CD4-positive, alpha-beta T cell treated with Interleukin-17A for 4 hours (primary cell): ENCODE results near the gene MAPKAPK2.
A peak's percentile ranks its signal among the peaks of the same experiment; 100 is the strongest.

ENCODE experiments used
- DNase-seq: peaks from one replicate; pipeline ENCODE4 v3.0.0-alpha.2; 2020; ENCODE audit warnings: mixed read lengths

MAPKAPK2 gene

DNA sequence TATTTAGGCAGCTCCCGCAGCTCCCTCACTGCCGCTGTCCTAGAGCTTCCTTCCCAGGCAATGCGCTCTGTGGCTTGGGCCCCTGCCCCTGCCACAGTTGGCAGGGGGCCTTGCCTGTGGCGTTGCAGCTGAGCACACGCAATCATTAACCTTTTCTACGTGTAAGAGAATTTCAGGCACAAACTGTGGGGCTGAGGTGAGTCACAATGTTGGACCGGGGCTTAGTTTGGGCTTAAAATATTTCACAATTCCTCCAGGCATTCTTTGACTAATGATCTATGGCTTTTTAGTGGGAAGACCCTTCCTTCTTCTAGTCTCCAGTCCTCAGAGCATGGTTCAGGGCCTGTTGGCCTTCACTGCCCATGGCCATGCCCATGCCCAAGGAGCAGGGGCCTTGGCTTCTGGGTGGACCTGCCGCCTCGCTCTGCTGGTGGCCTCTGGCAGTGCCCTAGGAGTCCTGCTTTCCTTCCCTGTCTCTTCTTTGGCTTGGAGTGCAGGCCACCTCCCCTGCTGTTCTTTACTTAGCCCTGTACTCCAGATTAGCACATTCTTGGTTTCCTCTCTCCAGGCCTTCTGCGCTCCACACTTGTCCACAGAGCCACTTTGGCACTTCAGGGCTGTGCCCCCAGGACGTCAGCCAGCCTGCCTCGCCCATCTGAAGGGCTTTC, 39.2 kb downstream of the MAPKAPK2 start:
- no peak for DNase-seq

DNA sequence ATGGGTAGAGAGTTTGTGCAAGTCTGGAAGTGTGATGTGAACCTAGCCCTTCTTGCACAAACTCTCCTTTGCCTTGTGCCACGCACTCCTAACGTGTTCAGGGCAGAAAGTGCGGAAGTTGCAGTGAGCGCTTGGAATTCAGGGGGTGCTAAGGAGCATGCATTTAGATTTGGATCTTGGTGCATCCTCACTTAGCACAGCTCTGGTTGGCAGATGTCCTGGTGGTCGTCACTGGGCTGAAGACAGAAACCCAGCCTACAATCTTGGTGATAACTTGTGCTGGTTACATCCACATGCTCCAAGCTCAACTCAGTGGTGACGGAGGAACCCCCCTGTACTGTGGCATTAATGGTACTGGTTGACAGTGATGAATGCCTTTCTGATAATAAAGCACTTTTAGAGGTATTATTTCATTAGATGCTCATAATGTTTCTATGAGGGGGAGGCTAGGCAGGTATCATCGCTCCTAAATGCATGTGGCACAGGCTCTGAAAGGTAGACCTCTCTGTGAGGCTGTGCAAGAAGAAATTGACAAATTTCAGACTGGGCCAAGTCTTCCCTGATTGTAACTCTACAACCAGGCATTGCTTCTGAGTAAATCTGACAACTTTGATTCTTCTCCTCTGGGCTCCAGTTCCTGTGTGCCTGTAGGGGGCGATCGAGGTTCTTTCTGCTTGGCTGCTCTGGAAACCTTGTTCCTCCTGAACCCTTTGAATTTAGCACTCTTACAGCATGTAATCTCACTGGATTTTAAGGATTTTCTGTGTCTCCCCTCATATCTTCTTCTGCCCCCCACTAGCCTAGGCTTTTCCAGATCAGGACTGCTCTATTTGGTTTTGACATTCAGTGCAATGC, 40.6 kb downstream of the MAPKAPK2 start:
- DNase-seq = peak; percentile 81

DNA sequence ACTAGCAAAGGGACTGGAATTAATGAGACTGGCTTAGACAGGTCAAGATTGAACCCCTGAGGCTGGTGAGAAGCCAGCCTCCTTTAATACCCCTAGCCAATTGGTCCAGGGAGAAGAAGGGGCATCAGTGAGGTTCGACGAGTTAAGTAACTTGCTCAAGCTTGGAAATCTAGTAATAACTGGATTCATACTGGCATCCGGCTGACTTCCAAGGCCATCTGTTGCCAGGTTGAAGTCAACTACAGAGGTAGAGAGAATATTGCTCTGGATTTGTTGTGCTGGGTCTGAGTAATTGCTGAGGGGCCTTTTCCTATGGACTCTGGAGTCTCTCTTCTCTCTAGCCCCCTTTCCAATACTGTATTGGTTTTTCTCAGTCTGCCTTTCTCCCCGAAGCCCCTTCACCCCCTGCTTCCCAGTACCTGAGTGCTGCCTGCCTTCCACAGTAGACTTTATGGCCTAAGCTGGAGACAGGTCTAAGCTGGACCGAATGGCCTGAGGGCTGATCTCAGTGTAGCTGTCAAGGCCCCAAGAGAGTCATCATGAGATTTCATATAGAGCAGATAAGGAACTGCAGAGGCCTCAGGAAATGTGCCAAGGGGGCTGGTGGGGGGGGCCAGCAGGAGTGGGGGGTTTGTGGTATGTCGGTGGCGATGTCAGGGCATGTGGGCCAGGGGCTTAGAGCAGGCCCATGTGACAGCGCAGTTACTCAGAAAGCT, 43.4 kb downstream of the MAPKAPK2 start:
- DNase-seq = no peak

DNA sequence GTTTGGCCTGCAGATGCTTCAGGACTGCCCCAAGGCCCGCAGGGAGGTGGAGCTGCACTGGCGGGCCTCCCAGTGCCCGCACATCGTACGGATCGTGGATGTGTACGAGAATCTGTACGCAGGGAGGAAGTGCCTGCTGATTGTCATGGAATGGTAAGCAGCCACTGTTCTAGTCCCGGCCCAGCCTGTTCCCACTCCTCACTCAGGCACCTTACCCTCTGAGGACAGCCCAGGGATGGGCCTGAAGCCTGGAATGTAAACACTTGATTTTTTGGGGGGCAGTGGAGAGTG, 43.9 kb downstream of the MAPKAPK2 start:
- no peak for DNase-seq

DNA sequence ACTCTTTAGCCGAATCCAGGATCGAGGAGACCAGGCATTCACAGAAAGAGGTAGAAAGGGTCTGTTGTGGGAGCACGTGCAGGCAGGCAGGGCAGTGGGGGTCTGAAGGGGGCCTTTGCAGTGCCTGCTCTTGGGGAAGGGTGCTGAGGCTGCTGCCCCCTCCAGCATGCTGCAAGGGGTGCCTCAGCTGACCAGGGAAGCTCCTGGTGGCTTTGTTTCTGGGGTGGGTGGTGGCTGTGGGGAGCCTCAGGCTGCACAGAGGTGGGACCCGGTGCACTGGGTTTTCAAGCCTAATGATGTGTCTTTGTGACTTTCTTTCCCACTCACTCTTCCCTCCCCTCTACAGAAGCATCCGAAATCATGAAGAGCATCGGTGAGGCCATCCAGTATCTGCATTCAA, 44.3 kb downstream of the MAPKAPK2 start:
- DNase-seq = no peak

DNA sequence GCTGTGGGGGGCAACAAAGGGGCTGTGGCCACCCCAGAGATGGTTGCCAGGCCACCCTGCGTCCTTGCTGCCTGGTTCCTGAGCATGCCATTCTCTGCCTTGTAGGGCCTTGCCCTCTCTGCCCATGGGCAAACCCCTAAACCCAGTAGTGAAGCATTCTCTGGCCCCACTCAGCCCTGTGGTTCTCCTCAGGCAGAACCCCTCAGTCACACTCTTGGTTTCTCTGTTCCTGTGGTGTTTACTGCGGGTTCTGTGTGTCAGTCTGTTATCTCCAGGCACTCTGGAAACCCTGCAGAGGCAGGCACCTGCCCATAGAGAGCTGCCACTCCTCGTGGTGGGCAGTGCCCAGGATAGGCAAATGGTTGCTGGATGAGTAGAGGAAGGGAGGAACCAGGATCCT, 44.8 kb downstream of the MAPKAPK2 start:
- DNase-seq = no peak

DNA sequence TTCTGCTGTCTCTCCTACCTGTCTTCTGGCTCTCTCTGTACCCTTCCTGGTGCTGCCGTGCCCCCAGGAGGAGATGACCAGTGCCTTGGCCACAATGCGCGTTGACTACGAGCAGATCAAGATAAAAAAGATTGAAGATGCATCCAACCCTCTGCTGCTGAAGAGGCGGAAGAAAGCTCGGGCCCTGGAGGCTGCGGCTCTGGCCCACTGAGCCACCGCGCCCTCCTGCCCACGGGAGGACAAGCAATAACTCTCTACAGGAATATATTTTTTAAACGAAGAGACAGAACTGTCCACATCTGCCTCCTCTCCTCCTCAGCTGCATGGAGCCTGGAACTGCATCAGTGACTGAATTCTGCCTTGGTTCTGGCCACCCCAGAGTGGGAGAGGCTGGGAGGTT, 47.8 kb downstream of the MAPKAPK2 start:
- DNase-seq = no peak

DNA sequence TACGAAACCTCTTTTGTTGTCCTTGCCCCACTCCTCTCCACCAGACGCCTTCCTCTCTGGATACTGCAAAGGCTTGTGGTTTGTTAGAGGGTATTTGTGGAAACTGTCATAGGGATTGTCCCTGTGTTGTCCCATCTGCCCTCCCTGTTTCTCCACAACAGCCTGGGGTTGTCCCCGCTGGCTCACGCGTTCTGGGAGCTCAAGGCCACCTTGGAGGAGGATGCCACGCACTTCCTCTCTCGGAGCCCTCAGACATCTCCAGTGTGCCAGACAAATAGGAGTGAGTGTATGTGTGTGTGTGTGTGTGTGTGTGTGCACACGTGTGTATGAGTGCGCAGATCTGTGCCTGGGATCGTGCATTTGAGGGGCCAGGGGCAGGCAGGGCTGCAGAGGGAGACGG, 48.3 kb downstream of the MAPKAPK2 start:
- no peak for DNase-seq

DNA sequence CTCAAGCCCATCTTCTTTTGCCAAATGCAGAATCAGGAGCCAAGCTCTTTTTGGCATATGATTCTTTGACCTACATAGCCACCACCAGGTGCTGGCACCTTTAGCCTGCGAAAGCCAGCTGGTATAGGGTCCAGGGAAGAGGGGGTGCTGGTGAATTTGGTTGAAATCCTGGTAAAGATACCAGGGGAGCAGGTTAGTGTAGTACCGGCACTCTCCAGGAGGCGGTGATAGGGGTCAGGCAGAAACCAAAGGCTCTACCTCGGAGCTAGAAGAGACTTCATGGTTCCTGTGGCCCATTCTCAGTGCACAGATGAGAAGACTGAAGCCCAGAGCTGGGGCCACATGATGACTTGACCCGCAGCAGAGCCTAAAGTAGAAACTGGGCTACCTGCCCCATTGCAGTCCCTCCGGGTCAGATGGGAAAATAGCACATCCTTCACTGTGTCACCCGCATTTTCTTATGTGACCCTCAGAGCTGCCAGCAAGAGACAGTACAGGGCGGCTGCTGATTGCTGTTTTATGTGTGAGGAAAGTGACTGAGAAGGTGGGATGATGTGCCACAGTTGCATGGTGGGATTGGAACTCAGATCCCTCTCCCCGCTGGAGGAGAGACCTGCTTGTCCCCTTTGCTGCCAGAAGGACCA, 49.9 kb downstream of the MAPKAPK2 start:
- DNase-seq = peak; percentile 83

DNA sequence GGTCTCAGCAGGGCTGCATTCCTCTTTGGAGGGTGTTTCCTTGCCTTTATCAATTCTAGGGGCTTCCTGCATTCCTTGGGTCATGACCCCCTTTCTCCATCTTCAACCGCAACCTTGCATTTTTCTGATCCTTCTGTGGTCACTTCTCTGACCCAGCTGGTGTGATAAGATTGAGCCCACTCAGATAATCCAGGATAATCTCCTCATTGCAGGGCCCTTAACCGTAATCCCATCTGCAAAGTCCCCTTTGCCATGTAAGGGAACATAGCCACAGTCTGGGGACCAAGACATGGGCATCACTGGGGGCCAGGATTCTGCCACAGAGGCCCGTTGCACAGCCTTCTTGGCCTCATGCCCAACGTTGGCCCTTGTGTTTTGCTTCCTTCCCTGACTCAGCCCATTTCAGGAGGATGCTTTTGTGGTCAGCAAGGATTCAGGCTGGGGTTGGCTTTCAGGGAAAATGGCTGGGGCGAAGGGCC, 50.9 kb downstream of the MAPKAPK2 start:
- DNase-seq = no peak

DNA sequence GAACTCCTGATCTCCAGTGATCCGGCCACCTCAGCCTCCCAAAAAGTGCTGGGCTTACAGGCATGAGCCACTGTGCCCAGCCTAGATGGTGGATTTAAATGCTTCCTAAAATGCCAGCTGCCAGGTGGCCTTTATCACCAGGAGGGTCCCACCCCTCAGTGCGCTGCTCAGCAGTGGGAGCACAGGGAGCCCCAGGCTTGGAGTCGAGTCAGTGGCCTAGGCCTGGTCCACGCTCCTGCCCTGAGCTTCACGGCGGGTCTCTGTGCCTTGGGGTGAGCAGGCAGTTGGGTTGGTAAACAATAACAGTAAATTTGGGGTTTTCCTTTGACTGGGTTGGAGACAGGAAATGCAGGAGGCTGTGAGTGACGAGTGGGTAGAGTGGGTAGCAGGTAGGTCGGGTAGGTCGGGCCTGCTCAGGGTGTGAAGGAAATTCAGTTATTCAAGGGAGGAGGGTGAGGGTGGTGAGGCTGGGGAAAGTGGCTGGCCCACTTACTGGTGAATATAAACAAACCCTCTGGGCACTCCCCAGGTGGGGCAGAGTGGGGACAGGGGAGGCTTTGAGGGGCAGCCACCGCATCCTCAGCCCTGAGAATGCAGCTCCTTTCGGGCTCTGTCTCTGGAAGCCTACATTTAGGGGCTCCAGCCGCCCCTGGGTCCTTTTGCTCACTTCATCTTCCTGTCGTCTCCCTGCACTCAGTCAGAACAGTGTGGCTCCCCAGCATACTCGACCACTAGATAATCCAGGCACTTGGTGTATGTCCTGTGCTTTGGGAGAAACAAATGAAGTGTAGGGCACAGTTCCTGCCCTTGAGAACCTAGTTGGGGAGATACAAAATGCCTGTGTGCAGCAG, 52.4 kb downstream of the MAPKAPK2 start:
- peak; percentile 67 for DNase-seq

DNA sequence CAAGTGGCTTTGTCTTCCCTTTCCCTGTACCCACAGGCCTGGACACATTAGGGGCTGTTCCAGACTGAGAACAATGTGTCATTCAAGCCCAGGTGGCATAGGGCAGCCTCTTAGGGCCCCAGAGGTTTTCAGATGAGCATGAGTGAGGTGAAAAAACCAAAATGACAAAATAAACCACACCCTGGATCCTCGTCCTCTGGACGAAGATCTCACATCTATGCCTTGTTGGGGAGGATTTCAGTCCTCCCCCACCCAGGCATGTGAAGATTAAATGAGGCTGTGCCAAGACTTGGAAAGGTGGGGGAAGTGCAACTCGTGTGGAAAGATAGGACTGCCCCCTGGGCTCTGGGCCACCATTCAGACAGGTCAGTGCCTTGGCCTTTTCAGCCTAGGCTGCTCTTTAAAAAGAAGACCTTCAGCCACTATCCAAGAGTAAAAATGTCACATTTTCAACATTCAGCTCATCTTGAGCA, 53.1 kb downstream of the MAPKAPK2 start:
- peak; percentile 42 for DNase-seq

DNA sequence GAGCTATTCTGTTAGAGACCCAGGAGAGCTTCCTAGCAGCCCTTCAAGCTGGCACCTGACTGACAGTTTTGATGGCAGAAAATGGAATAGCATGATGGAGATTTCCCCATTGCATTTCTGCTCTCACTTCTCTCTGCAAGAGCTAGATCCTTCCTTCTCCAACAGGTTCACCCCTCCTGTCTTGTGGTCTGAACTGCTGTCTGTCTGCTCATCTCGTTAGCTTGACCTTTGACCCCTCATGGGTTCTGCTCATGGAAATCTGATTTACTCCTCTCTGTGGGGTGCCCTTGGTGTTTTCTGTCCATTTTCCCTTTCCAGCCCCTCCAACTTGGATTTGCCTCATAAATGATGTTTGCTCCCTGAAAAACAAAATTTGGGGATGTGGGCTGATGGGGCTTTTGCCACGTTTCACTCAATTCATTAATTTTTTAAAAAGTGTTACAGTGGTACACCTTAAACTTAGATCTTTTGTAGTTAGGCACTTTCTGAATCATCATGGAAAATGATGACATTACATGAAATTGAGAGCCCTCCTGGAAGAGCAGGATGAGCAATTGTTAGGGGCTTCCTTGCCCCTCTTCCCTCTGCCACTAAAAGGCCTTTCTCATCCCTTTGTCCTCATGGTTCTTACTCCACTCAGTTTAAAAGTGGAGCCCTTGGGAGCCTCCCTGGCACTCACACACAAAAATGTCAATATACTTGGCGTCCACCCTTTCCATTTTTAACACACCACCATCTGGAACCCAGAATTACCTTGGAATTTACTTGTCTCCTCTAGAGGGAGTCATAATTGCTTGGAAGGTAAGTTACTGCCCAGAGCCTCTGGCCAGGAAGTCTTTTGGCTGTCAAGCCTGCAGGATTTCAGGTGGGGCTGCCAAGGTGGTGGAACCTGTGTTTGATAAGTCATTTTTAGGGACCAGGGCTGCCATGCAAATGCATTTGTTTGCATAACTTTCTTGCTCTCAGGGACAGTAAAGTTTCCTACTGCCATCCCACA, 54.0 kb downstream of the MAPKAPK2 start:
- DNase-seq = peak; percentile 31

DNA sequence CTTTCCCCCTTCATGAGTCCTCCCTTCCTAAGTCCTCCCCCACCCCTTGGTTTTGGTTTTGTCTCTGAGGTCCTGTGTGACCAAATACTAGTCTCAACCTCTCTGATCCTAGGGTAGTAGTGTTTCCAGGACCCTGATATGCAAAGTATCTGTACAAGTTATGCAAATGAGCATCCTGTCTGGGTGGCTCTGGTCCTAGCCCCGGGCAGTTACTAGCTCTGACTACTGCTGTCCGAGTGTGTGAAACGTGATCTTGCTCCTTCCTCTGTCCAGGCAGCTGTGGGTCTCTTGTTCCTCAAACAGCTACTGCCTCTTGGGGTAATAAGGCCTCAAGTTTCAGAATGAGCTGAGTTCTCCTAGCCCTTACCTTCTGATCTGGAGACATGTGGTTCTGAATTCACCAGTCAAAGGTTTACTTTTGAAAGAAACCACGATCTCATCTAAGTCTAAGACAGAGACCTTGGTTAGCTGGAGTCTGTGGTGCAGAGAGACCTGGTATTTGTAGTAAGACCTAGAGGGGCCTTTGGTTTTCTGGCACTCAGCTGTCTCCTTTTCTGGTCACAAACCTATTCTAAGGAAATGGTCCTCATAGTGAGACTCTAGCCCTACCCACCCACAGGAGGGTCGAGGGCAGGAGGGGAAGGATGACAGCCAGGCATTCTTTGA, 54.8 kb downstream of the MAPKAPK2 start:
- DNase-seq = peak; percentile 29

DNA sequence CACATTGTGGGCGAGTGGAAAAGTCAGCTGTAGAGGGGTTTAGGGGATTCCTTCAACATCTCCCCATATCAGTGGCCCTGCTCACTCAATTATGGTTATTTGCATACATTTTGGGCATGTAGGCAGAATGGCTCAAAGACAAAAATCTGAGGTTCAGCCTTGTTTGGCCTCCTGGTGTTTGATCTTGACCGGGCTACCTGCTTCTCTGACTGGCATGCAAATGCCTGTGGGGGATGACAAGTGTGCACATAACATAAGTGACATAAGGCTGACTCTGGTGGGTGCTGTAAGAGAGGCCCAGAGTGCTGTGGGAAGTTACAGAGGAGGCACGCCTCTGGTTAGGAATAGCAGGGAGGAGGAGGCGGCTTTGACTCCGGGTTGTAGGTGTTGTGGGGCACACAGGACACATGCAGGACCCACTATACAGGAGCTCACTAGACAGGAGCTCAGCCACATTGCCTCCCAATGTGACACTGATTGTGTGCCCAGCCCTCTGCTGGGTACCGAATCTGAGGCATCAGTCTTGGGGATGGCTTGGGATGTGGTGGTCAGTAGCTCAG, 56.5 kb downstream of the MAPKAPK2 start:
- no peak for DNase-seq

DNA sequence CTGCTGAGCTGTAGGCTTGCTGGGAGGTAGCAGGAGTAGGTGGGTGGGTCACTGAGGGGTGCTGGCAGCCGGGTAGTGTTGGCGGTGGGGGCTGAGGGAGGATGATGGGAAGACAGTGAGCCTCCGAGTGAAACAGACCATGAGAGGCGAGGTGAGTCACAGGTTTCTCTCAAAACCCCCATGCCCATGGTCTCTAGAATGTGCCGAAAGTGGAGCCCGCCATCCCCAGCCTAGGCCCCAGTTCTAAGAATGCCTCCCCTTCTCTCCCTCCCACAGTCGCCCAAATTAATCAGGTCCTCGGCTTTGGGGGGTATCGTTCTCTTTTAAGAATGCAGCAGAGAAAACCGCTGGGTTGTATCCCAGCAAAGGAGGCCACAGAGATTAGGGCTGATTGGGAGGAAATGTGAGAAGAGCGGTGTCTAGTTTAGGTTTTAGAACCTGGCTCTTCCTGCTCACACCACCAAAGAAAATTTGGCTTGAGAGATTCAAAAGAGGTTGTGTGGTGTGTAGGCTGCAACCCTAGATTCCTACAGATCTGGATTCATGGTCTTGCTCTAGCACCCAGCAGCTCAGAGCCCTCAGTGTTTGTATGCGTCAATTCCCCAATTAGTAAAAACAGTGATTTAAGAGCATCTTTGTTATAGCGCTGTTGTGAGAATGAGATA, 58.1 kb downstream of the MAPKAPK2 start:
- DNase-seq = no peak

DNA sequence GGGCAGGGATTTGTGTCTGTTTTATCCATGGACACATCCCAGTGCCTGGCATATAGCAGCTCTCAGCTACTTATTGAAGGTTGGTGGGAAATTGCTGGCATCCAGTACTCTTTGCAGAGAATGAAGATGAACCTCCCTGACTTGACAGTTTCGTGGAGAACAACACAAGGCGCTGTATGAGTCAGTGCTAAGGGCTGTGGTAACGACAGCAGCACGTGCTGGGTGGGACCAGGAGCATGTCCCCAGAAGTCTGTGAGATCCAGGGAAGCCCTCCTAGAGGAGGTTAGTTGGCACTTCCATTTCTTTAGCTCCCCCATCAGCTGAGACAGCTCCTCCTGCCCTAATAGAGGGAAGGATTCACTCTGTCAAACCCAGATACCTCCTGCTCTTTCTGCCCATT, 60.0 kb downstream of the MAPKAPK2 start:
- DNase-seq = peak; percentile 39

DNA sequence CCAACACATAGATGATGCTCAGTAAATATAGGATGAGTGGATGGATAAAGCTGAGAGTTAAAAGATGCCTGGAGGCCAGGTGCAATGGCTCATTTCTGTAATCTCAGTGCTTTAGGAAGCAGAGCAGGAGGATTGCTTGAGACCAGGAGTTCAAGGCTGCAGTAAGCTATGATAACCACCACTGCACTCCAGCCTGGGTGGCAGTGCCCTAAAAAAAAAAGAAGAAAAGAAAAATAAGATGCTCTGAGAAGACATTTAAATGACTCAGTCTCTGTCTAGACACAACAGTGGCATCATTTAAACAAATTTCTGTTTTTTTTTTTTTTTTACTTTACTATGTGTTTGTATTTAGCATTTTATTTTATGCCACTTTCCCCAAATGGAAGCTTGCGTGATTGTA, 60.6 kb downstream of the MAPKAPK2 start:
- no peak for DNase-seq

DNA sequence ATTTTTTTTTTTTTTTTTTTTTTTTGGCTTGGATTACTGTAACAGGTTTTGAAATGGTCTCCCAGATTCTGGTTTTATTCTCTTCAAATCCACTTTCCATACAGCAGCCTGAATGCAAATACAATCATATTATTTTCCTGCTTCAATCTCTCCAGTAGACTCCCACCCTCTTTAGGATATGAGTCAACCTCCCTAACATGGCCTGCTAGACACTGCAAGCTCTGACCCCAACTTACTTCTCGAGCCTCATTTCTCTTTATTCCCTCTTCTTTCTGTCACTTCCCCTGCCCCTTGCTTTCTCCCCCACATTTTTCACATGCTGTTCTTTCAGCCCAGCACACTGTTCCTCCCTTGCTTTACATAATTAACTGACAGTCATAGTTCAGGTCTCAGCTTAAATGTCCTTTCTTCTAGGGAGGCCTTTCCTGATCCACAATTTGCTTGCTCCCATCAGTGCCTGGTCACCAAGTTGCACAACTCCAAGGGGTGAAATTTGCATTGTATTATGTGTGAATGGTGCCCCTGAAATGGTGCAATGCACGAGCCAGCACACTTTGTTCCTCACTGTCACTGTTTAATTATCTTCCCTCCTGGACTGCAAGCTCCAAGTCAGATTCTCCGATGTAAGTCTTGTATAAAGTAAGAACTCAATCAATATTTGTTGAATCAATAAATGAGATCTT, 63.8 kb downstream of the MAPKAPK2 start:
- no peak for DNase-seq
